PC-9 (cell line): ENCODE data around the gene INO80C. TPM values are rescaled to one million over a fixed set of nuclear protein-coding genes. Genes with fewer than 3 reads are reported as not detected.

Experiments used
- BruUV-seq: library from RNA; stranded (reverse); fragments of 400-500 nt; replicated peaks from 2 replicates; lab custom pipeline; 2021; lab: Mats Ljungman, UMichigan
- CTCF ChIA-PET: fragments of 300-600 bp; sonication (Branson Sonifier 250); formaldehyde crosslinking; loops from one replicate; lab custom pipeline; 2022; ENCODE audit warnings: antibody characterized with exemption; lab: Charles Lee
- POLR2A ChIA-PET: fragments of 300-600 bp; sonication (Branson Sonifier 250); formaldehyde crosslinking; loops from one replicate; lab custom pipeline; 2022; ENCODE audit warnings: antibody characterized with exemption; ENCODE audit not compliant: unreplicated experiment; lab: Charles Lee
- DNase-seq, 2 experiments: peaks; one replicate each; pipeline versions ENCODE4 v3.0.0 to v3.0.0-alpha.2; 2015 to 2022; ENCODE audit warnings: mixed read lengths in 1 of 2
- H2AFZ ChIP-seq: fragments of 200-600 bp; sonication (generic); 2 replicates; pipeline ENCODE4 v1.8.1; 2017; ENCODE audit warnings: antibody characterized with exemption
- H3F3A ChIP-seq: fragments of 200-600 bp; sonication (generic); 2 replicates; pipeline ENCODE4 v1.8.1; 2017; ENCODE audit warnings: antibody characterized with exemption, mild to moderate bottlenecking, low read depth; ENCODE audit not compliant: insufficient read depth
- H3K27ac ChIP-seq: fragments of 200-600 bp; sonication (generic); 2 replicates; pipeline ENCODE4 v1.6.1; 2016; ENCODE audit warnings: mixed run types
- H3K27me3 ChIP-seq: fragments of 200-600 bp; sonication (generic); 2 replicates; pipeline ENCODE4 v1.6.1; 2016; ENCODE audit warnings: low read depth, mixed run types; ENCODE audit not compliant: insufficient read depth
- H3K36me3 ChIP-seq: fragments of 200-600 bp; sonication (generic); 2 replicates; pipeline ENCODE4 v1.6.1; 2016; ENCODE audit warnings: low read depth, mixed run types
- H3K4me1 ChIP-seq: fragments of 200-600 bp; sonication (generic); replicated peaks from 2 replicates; pipeline ENCODE4 v1.6.1; 2016; ENCODE audit warnings: mixed run types; ENCODE audit not compliant: insufficient read depth
- H3K4me2 ChIP-seq: fragments of 200-600 bp; sonication (generic); 2 replicates; pipeline ENCODE4 v1.6.1; 2017; ENCODE audit warnings: mixed run types
- H3K4me3 ChIP-seq: fragments of 200-600 bp; sonication (generic); 2 replicates; pipeline ENCODE4 v1.6.1; 2016; ENCODE audit warnings: mixed run types
- H3K79me2 ChIP-seq: fragments of 200-600 bp; sonication (generic); 2 replicates; pipeline ENCODE4 v1.6.1; 2017; ENCODE audit warnings: low read depth, mixed run types
- H3K9me2 ChIP-seq: fragments of 200-600 bp; sonication (generic); 2 replicates; pipeline ENCODE4 v1.8.1; 2017; ENCODE audit warnings: mild to moderate bottlenecking; ENCODE audit not compliant: insufficient read depth
- H3K9me3 ChIP-seq: fragments of 200-600 bp; sonication (generic); 2 replicates; pipeline ENCODE4 v1.8.1; 2016; ENCODE audit warnings: low read depth; ENCODE audit not compliant: insufficient read depth
- H4K20me1 ChIP-seq: fragments of 200-600 bp; sonication (generic); 2 replicates; pipeline ENCODE4 v1.8.1; 2017; ENCODE audit not compliant: insufficient read depth
- EZH2 ChIP-seq: fragments of 200-600 bp; sonication (generic); IDR thresholded peaks from 2 replicates; pipeline ENCODE4 v1.8.0; 2017; ENCODE audit warnings: antibody characterized with exemption, low read depth
- intact Hi-C: fragments of 100-400 bp; cut with micrococcal nuclease; formaldehyde crosslinking; loops from one replicate; pipeline ENCODE4 v1.10.0; 2022; ENCODE audit not compliant: unreplicated experiment
- total RNA-seq: library from RNA; stranded (reverse); gene quantifications from 2 replicates; pipeline ENCODE4 v1.2.3, GENCODE V29; 2021
- TF ChIP-seq, protein P1 (sequence below): fragments of 200-600 bp; sonication (generic); conservative IDR thresholded peaks from 2 replicates; pipeline ENCODE4 v1.6.1; 2017; ENCODE audit warnings: mixed run types, antibody characterized with exemption, mild to moderate bottlenecking, moderate library complexity

INO80C gene
- total RNA-seq, 1 experiment from 2014 or later, result 29.5 TPM

DNA sequence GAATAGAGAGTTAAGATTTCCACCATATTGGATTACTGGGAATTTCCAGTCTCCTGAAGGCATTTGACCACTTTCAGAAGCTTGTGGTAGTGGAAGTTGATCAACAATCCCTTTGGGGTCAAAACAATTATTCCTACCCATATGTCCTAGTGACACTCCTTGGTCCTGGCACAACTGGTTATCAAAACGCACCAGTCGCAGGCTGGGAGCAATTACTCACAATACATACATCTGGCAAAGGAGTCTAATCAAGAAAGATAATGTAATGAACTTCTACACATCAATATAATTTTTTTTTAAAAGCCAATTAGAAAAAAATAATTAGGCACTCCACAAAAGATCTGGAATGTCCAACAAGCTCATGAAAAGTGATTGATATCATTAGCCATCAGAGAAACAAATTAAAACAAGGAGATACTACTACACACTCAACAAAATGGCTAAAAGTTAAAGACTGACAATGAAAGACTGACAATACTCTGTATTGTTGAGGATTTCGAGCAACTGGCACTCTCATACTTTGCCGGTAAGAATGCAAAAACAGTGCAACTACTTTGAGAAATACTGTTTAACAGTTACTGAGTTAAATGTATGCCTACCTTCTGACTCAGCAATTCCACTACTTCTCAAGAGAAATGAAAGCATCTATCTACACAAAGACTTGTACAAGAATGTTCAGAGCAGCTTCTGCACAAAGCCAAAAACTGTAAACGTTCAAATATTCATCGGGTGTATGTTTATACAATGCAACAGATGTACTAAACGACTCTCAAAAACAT lies 2.0 kb downstream of the INO80C start:
- Histone ChIP-seq H3K36me3 (no peaks in the 10 kb centered on the region), H3F3A (peaks cover 6% of the 10 kb centered on the region; the same call in 1 of the 2 replicates), H3K27ac (no peak overlapping the region), H3K9me2 (no peaks in the 10 kb centered on the region), H3K9me3 (no peaks in the 10 kb centered on the region), H3K4me1 (peaks cover 24% of the 10 kb centered on the region), H3K4me3 (no peak overlapping the region), H2AFZ (no peak overlapping the region), H3K27me3 (no peaks in the 10 kb centered on the region), H3K79me2 (peaks cover 30% of the 10 kb centered on the region), H3K4me2 (peak overlapping the region; percentile 99), H4K20me1 (no peaks in the 10 kb centered on the region)
- ChIA-PET POLR2A (no interaction called here), CTCF (no interaction called here)
- no TSS peak for BruUV-seq
- intact Hi-C loops, result no loop called here
- DNase-seq, result no peak
- no peak for TF ChIP-seq EZH2
- TF ChIP-seq, protein P1, sequence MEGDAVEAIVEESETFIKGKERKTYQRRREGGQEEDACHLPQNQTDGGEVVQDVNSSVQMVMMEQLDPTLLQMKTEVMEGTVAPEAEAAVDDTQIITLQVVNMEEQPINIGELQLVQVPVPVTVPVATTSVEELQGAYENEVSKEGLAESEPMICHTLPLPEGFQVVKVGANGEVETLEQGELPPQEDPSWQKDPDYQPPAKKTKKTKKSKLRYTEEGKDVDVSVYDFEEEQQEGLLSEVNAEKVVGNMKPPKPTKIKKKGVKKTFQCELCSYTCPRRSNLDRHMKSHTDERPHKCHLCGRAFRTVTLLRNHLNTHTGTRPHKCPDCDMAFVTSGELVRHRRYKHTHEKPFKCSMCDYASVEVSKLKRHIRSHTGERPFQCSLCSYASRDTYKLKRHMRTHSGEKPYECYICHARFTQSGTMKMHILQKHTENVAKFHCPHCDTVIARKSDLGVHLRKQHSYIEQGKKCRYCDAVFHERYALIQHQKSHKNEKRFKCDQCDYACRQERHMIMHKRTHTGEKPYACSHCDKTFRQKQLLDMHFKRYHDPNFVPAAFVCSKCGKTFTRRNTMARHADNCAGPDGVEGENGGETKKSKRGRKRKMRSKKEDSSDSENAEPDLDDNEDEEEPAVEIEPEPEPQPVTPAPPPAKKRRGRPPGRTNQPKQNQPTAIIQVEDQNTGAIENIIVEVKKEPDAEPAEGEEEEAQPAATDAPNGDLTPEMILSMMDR, result no peak

- TF ChIP-seq, protein P1, result no peak
- TF ChIP-seq EZH2, result no peak
- Histone ChIP-seq H3K4me1 (peaks cover 30% of the 10 kb centered on the region), H3K36me3 (no peaks in the 10 kb centered on the region), H3K4me3 (no peak overlapping the region), H3K27ac (no peak overlapping the region), H3K9me2 (no peaks in the 10 kb centered on the region), H4K20me1 (no peaks in the 10 kb centered on the region), H2AFZ (no peak overlapping the region), H3K27me3 (no peaks in the 10 kb centered on the region), H3K4me2 (no peak overlapping the region), H3F3A (peaks cover 6% of the 10 kb centered on the region; the same call in 1 of the 2 replicates), H3K9me3 (no peaks in the 10 kb centered on the region), H3K79me2 (peaks cover 30% of the 10 kb centered on the region)
- intact Hi-C loops, result no loop called here
- ChIA-PET POLR2A (interaction anchor here (0.5 kb wide), 1 partner anchor 71 kb away, joined by 3 read pairs; no protein-coding TSS in a partner anchor), CTCF (no interaction called here)
- DNase-seq, result no peak
- BruUV-seq, result no TSS peak
These were observed 3.2 kb downstream of the INO80C start for GRCh38 chr18:35494251-35495220.

DNA sequence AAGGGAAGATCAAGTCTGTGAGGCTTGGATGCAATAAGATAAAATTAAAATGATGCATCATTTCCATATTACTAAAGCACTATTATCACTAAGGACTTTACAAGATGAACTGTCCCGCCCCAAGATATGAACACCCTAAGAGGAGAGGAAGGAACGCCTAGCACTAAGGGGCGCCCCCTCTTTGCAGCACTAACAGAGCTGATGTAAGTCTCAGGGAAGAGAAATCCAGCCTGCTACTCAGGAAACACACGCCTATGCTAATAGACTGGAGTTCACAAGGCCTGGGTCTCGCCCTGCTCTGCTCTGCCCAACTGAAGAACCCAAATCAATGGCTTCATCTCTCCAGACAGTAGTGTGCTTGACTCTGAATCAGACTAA lies 6.1 kb downstream of the INO80C start:
- H3F3A ChIP-seq, result peaks cover 1% of the 10 kb centered on the region; the same call in 1 of the 2 replicates
- BruUV-seq, result no TSS peak
- no peaks in the 10 kb centered on the region for H3K9me2 ChIP-seq
- intact Hi-C loops, result no loop called here
- POLR2A ChIA-PET, result no interaction called here
- H3K27me3 ChIP-seq, result no peaks in the 10 kb centered on the region
- H3K4me1 ChIP-seq, result peaks cover 26% of the 10 kb centered on the region
- H3K79me2 ChIP-seq, result peaks cover 28% of the 10 kb centered on the region
- H3K27ac ChIP-seq, result no peak overlapping the region
- H3K36me3 ChIP-seq, result no peaks in the 10 kb centered on the region
- TF ChIP-seq EZH2, result no peak
- TF ChIP-seq, protein P1, result no peak
- no peak for DNase-seq
- CTCF ChIA-PET, result no interaction called here
- H2AFZ ChIP-seq, result no peak overlapping the region
- no peaks in the 10 kb centered on the region for H3K9me3 ChIP-seq
- no peak overlapping the region for H3K4me2 ChIP-seq
- H4K20me1 ChIP-seq, result no peaks in the 10 kb centered on the region
- H3K4me3 ChIP-seq, result no peak overlapping the region
